Psoas muscle (tissue), 8 donors: ENCODE measurements around the gene SSNA1. TPM values are rescaled to one million over a fixed set of nuclear protein-coding genes. Genes with fewer than 3 reads are reported as not detected.

ENCODE experiments used
- ATAC-seq, 4 donors: fragments of 200-7000 bp; cut with Tn5 transposase; one replicate each; pipeline ENCODE4 v1.9.1; 2020; ENCODE audit warnings: moderate library complexity in 3 of 4, mild to moderate bottlenecking in 2 of 4
- DNase-seq, 2 donors: peaks; one replicate each; pipeline ENCODE4 v3.0.0-alpha.2; 2020
- H3K27ac ChIP-seq: fragments of 200-600 bp; one replicate; pipeline ENCODE4 v1.8.0; 2022
- H3K27me3 ChIP-seq, 3 donors: fragments of 200-600 bp in 1 of 3; one replicate each; pipeline versions ENCODE4 v1.6.1 to v1.8.0; 2013 to 2022; ENCODE audit warnings: low read length in 2 of 3, mild to moderate bottlenecking in 2 of 3, moderate library complexity in 1 of 3; ENCODE audit not compliant: insufficient read depth in 3 of 3
- H3K36me3 ChIP-seq, 2 donors: fragments of 200-600 bp in 1 of 2; one replicate each; pipeline versions ENCODE4 v1.6.1 to v1.8.0; 2013 to 2022; ENCODE audit warnings: low read depth in 1 of 2, mild to moderate bottlenecking in 1 of 2, moderate library complexity in 1 of 2; ENCODE audit not compliant: insufficient read depth in 1 of 2
- H3K4me1 ChIP-seq: fragments of 200-600 bp; one replicate; pipeline ENCODE4 v1.8.0; 2022
- H3K4me3 ChIP-seq: fragments of 200-600 bp; one replicate; pipeline ENCODE4 v1.8.0; 2022; ENCODE audit warnings: mild to moderate bottlenecking
- H3K9me3 ChIP-seq: fragments of 200-600 bp; one replicate; pipeline ENCODE4 v1.8.0; 2022
- CTCF ChIP-seq: fragments of 200-600 bp; IDR thresholded peaks from one replicate; pipeline ENCODE4 v1.8.0; 2022; ENCODE audit warnings: antibody characterized with exemption
- whole genome bisulfite sequencing, 3 donors: extraction: QIAGEN DNeasy Blood & Tissue Kit; methylation state at CpG; one replicate each; pipeline versions ENCODE4 v1.1.6 to v1.1.7; 2013; 5-methylcytosine and 5-hydroxymethylcytosine counted together
- intact Hi-C, 2 donors: fragments of 100-400 bp; cut with DNase I; formaldehyde crosslinking; loops; one replicate each; pipeline versions ENCODE4 v1.11.0 to v1.14.2; 2022
- polyA plus RNA-seq, 3 donors: library from polyadenylated mRNA; stranded (reverse); fragments of 200-250 nt; gene quantifications; one replicate each; pipeline ENCODE4 v1.2.3, GENCODE V29; 2013
- total RNA-seq, 4 donors: library from RNA; stranded (reverse); fragmentation: NEBNext Ultra II Directional in 2 of 4; extraction: Animal tissue kit (Norgen Biotek cat#: 25700) in 2 of 4; gene quantifications; one replicate each; pipeline versions ENCODE4 v1.2.1 to v1.2.4, GENCODE V29; 2021 to 2023
- donor health status: healthy with polysubstance abuse.
- donor health status: DM: no; HTN: no; CAD: no; lungs with moderate emphysema.
- donor health status: Bipolar disorder and iron deficiency.
- donor health status: healthy.
- donor health status: DM: yes; HTN: yes; CAD: no.
- donor health status: DM: no; HTN: no; CAD: no.
- donor health status: DM: no; HTN: no; CAD: no.
- donor health status: DM: yes; HTN: yes; CAD: no.

The SSNA1 gene
- total and polyA plus RNA-seq, 7 donors, result 51.5 to 176 (median 65.4) TPM

GRCh38 chr9:137178939-137179630, 9.4 kb upstream of the SSNA1 start:
- Histone ChIP-seq H3K36me3 (peaks cover 3 to 72% of the 10 kb centered on the region in 2 donors), H3K9me3 (no peaks in the 10 kb centered on the region), H3K27me3 (no peaks in the 10 kb centered on the region), H3K4me3 (no peak overlapping the region), H3K4me1 (no peaks in the 10 kb centered on the region), H3K27ac (no peak overlapping the region)
- intact Hi-C loops, result no loop called here
- WGBS, 3 donors, result 87 to 88% (median 88%) methylated on average over 19 of the region's 19 CpGs
- TF ChIP-seq CTCF, result no peak
- DNase-seq (no peak), ATAC-seq (no peak)

- TF ChIP-seq CTCF, result no peak
- Histone ChIP-seq H3K4me1 (no peaks in the 10 kb centered on the region), H3K4me3 (no peak overlapping the region), H3K9me3 (no peaks in the 10 kb centered on the region), H3K36me3 (peaks cover 3 to 74% of the 10 kb centered on the region in 2 donors), H3K27ac (no peak overlapping the region), H3K27me3 (no peaks in the 10 kb centered on the region)
- intact Hi-C loops, result no loop called here
- DNase-seq, result no peak
- no peak for ATAC-seq
- 92 to 96% (median 95%) methylated on average over 10 to 17 of the region's 17 CpGs for WGBS, 3 donors
Measured at GRCh38 chr9:137179761-137180160, 8.7 kb upstream of the SSNA1 start.

- Histone ChIP-seq H3K9me3 (no peaks in the 10 kb centered on the region), H3K4me3 (no peak overlapping the region), H3K36me3 (peaks cover 3 to 81% of the 10 kb centered on the region in 2 donors), H3K4me1 (no peaks in the 10 kb centered on the region), H3K27ac (no peak overlapping the region), H3K27me3 (no peaks in the 10 kb centered on the region)
- no peak for ATAC-seq
- intact Hi-C loops, result no loop called here
- 93 to 95% (median 93%) methylated on average over 20 of the region's 20 CpGs for WGBS, 3 donors
- TF ChIP-seq CTCF, result no peak
- no peak for DNase-seq
Measured at GRCh38 chr9:137180491-137180890, 8.0 kb upstream of the SSNA1 start.

- ATAC-seq (no peak), DNase-seq (no peak)
- intact Hi-C loops, result no loop called here
- peaks cover 11% of the 10 kb centered on the region for H3K4me1 ChIP-seq
- H3K27me3 ChIP-seq, result no peaks in the 10 kb centered on the region
- peaks cover 3 to 87% of the 10 kb centered on the region in 2 donors for H3K36me3 ChIP-seq
- no peak for TF ChIP-seq CTCF
- 93 to 95% (median 94%) methylated on average over 22 of the region's 22 CpGs for whole genome bisulfite sequencing, 3 donors
- H3K9me3 ChIP-seq, result no peaks in the 10 kb centered on the region
- H3K27ac ChIP-seq, result no peak overlapping the region
- H3K4me3 ChIP-seq, result no peak overlapping the region
Measured at GRCh38 chr9:137181680-137182079, 6.8 kb upstream of the SSNA1 start.

GRCh38 chr9:137182836-137183235, 5.6 kb upstream of the SSNA1 start:
- intact Hi-C loops, result no loop called here
- DNase-seq (no peak), ATAC-seq (no peak)
- 87 to 95% (median 89%) methylated on average over 17 of the region's 17 CpGs for WGBS, 3 donors
- Histone ChIP-seq H3K4me3 (no peak overlapping the region), H3K27me3 (no peaks in the 10 kb centered on the region), H3K9me3 (no peaks in the 10 kb centered on the region), H3K36me3 (peaks cover 3 to 84% of the 10 kb centered on the region in 2 donors), H3K27ac (no peak overlapping the region), H3K4me1 (peaks cover 22% of the 10 kb centered on the region)
- TF ChIP-seq CTCF, result no peak
